ENCODE results near the gene C17orf113.

C17orf113 gene

GRCh38 chr17:42018339-42018738 is 32.1 kb downstream of the C17orf113 start:
- TF ChIP-seq REST (IDR thresholded peaks at IDR 0.05; ENCODE audit: insufficient read depth in 1 of 2, low read depth in 2 of 2, low read length in 2 of 2) (no peak), TAF1 (IDR thresholded peaks at IDR 0.05; ENCODE audit: borderline replicate concordance, insufficient read depth, low read length) (no peak), FOXP2 (optimal IDR thresholded peaks at IDR 0.05; ENCODE audit: borderline replicate concordance, extremely low read depth, extremely low read length, insufficient read depth) (no peak), POLR2AphosphoS5 (IDR thresholded peaks at IDR 0.05; ENCODE audit: low read depth, low read length) (no peak), SIN3A (IDR thresholded peaks at IDR 0.05; ENCODE audit: borderline replicate concordance, insufficient read depth, low read length) (no peak)

DNA sequence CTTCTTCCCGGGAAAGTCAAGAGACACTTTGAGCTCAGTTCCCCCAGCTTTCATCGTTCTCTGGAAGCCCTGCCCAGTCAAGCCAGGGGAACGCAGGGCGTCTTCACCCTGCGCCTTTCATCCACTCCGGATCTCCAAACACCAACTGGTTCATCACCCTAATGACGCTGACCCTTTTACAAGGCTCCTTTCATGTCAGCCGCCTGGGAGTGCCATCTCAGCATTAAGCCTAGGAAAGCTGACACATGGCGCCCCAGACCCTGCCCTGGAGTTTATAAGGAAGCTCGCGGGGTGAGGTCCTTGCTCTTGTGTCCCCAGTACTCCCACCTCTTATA is 32.6 kb downstream of the C17orf113 start:
- TF ChIP-seq SIN3A (IDR thresholded peaks at IDR 0.05; ENCODE audit: borderline replicate concordance, insufficient read depth, low read length) (no peak), POLR2AphosphoS5 (IDR thresholded peaks at IDR 0.05; ENCODE audit: low read depth, low read length) (no peak), FOXP2 (optimal IDR thresholded peaks at IDR 0.05; ENCODE audit: borderline replicate concordance, extremely low read depth, extremely low read length, insufficient read depth) (no peak), TAF1 (IDR thresholded peaks at IDR 0.05; ENCODE audit: borderline replicate concordance, insufficient read depth, low read length) (no peak), REST (IDR thresholded peaks at IDR 0.05; ENCODE audit: insufficient read depth in 1 of 2, low read depth in 2 of 2, low read length in 2 of 2) (no peak)

- TF ChIP-seq REST (IDR thresholded peaks at IDR 0.05; ENCODE audit: insufficient read depth in 1 of 2, low read depth in 2 of 2, low read length in 2 of 2) (no peak), SIN3A (IDR thresholded peaks at IDR 0.05; ENCODE audit: borderline replicate concordance, insufficient read depth, low read length) (peak; percentile 59; the same call in 1 of the 2 replicates), TAF1 (IDR thresholded peaks at IDR 0.05; ENCODE audit: borderline replicate concordance, insufficient read depth, low read length) (peak; percentile 97), POLR2AphosphoS5 (IDR thresholded peaks at IDR 0.05; ENCODE audit: low read depth, low read length) (peak; percentile 87), FOXP2 (optimal IDR thresholded peaks at IDR 0.05; ENCODE audit: borderline replicate concordance, extremely low read depth, extremely low read length, insufficient read depth) (peak; percentile 42)
Measured at GRCh38 chr17:42016941-42017865, 33.2 kb downstream of the C17orf113 start, which contains the start of gene DNAJC7. DNAJC7 (minus strand) TSS chr17:42017439; CDS start chr17:42017416, 23 bp downstream.

DNA sequence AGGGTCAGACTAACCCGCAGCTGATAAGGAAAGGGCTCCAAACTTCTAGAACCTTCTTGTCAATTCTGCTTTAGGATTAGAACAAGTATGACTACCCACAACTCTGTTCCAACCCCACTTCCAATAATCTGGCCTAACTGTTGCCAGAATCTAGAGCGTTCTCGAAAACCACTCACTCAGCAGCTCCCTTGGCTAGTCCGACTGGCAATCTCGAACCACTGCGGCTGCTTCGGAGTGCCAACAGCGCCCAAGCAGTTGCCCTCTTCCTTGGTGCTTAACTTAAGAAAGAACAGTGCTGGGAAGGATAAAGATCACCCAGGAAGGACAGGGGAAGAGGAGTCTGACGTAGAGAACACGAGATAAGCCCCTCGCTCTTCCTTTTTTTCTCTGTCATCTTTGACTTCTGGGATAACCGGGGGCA is 34.0 kb downstream of the C17orf113 start:
- TF ChIP-seq SIN3A (IDR thresholded peaks at IDR 0.05; ENCODE audit: borderline replicate concordance, insufficient read depth, low read length) (no peak), FOXP2 (optimal IDR thresholded peaks at IDR 0.05; ENCODE audit: borderline replicate concordance, extremely low read depth, extremely low read length, insufficient read depth) (no peak), POLR2AphosphoS5 (IDR thresholded peaks at IDR 0.05; ENCODE audit: low read depth, low read length) (no peak), TAF1 (IDR thresholded peaks at IDR 0.05; ENCODE audit: borderline replicate concordance, insufficient read depth, low read length) (no peak), REST (IDR thresholded peaks at IDR 0.05; ENCODE audit: insufficient read depth in 1 of 2, low read depth in 2 of 2, low read length in 2 of 2) (no peak)

Data from PFSK-1 (cell line).